ENCODE measurements around the gene GART.
"Not testable (repeated sequence)": the region's sequence is repeated elsewhere in the genome, so short reads cannot be mapped to it uniquely, and the experiment has no call there.

GART gene

GRCh38 chr21:33584455-33584854, 42.5 kb upstream of the GART start:
- peaks cover 3% of the 10 kb centered on the region for H3K4me1 ChIP-seq (ENCODE audit: insufficient read depth, poor library complexity, severe bottlenecking)
- H3K4me3 ChIP-seq (ENCODE audit: severe bottlenecking) = no peak overlapping the region
- no peak overlapping the region for H3K27ac ChIP-seq (ENCODE audit: poor library complexity, severe bottlenecking)
- peaks cover 66% of the 10 kb centered on the region for H3K36me3 ChIP-seq (ENCODE audit: low read depth)
- H3K9me3 ChIP-seq (ENCODE audit: severe bottlenecking) = peaks cover 1% of the 10 kb centered on the region
- no peaks in the 10 kb centered on the region for H3K27me3 ChIP-seq (ENCODE audit: insufficient read depth, poor library complexity, severe bottlenecking)
- no peak for ATAC-seq (ENCODE audit: low read depth)
- no peak for DNase-seq (ENCODE audit: low spot score)
- TF ChIP-seq CTCF (IDR thresholded peaks at IDR 0.05; ENCODE audit: poor library complexity, severe bottlenecking) = no peak

- H3K36me3 ChIP-seq (ENCODE audit: low read depth) = peaks cover 88% of the 10 kb centered on the region
- peak overlapping the region; percentile 29 for H3K27ac ChIP-seq (ENCODE audit: poor library complexity, severe bottlenecking)
- no peak for DNase-seq (ENCODE audit: low spot score)
- H3K27me3 ChIP-seq (ENCODE audit: insufficient read depth, poor library complexity, severe bottlenecking) = no peaks in the 10 kb centered on the region
- H3K4me1 ChIP-seq (ENCODE audit: insufficient read depth, poor library complexity, severe bottlenecking) = peaks cover 6% of the 10 kb centered on the region
- H3K9me3 ChIP-seq (ENCODE audit: severe bottlenecking) = peaks cover 4% of the 10 kb centered on the region
- no peak overlapping the region for H3K4me3 ChIP-seq (ENCODE audit: severe bottlenecking)
- no peak for TF ChIP-seq CTCF (IDR thresholded peaks at IDR 0.05; ENCODE audit: poor library complexity, severe bottlenecking)
- ATAC-seq (ENCODE audit: low read depth) = peak; percentile 59
Measured at GRCh38 chr21:33578959-33579542, 37.1 kb upstream of the GART start.

- TF ChIP-seq CTCF (IDR thresholded peaks at IDR 0.05; ENCODE audit: poor library complexity, severe bottlenecking) = no peak
- peaks cover 4% of the 10 kb centered on the region for H3K9me3 ChIP-seq (ENCODE audit: severe bottlenecking)
- ATAC-seq (ENCODE audit: low read depth) (no peak), DNase-seq (ENCODE audit: low spot score) (no peak)
- H3K4me3 ChIP-seq (ENCODE audit: severe bottlenecking) = no peak overlapping the region
- H3K27me3 ChIP-seq (ENCODE audit: insufficient read depth, poor library complexity, severe bottlenecking) = no peaks in the 10 kb centered on the region
- H3K4me1 ChIP-seq (ENCODE audit: insufficient read depth, poor library complexity, severe bottlenecking) = peaks cover 6% of the 10 kb centered on the region
- H3K27ac ChIP-seq (ENCODE audit: poor library complexity, severe bottlenecking) = peak overlapping the region; percentile 29
- peaks cover 91% of the 10 kb centered on the region for H3K36me3 ChIP-seq (ENCODE audit: low read depth)
Measured at GRCh38 chr21:33578214-33578613, 36.3 kb upstream of the GART start.

- not testable (repeated sequence) for H3K27me3 ChIP-seq (ENCODE audit: insufficient read depth, poor library complexity, severe bottlenecking); H3K27ac ChIP-seq (ENCODE audit: poor library complexity, severe bottlenecking); ATAC-seq (ENCODE audit: low read depth); DNase-seq (ENCODE audit: low spot score); H3K4me1 ChIP-seq (ENCODE audit: insufficient read depth, poor library complexity, severe bottlenecking); H3K9me3 ChIP-seq (ENCODE audit: severe bottlenecking); H3K4me3 ChIP-seq (ENCODE audit: severe bottlenecking)
- peaks cover 93% of the 10 kb centered on the region for H3K36me3 ChIP-seq (ENCODE audit: low read depth)
Measured at GRCh38 chr21:33576741-33577141, 34.8 kb upstream of the GART start.

GRCh38 chr21:33572350-33572749, 30.4 kb upstream of the GART start:
- no peak overlapping the region for H3K27ac ChIP-seq (ENCODE audit: poor library complexity, severe bottlenecking)
- no peaks in the 10 kb centered on the region for H3K4me1 ChIP-seq (ENCODE audit: insufficient read depth, poor library complexity, severe bottlenecking)
- ATAC-seq (ENCODE audit: low read depth) = no peak
- no peak for DNase-seq (ENCODE audit: low spot score)
- peaks cover 97% of the 10 kb centered on the region for H3K36me3 ChIP-seq (ENCODE audit: low read depth)
- H3K27me3 ChIP-seq (ENCODE audit: insufficient read depth, poor library complexity, severe bottlenecking) = no peaks in the 10 kb centered on the region
- H3K9me3 ChIP-seq (ENCODE audit: severe bottlenecking) = no peaks in the 10 kb centered on the region
- TF ChIP-seq CTCF (IDR thresholded peaks at IDR 0.05; ENCODE audit: poor library complexity, severe bottlenecking) = no peak
- no peak overlapping the region for H3K4me3 ChIP-seq (ENCODE audit: severe bottlenecking)
